GM19467 (cell line): ENCODE measurements around the gene HOXD11.

Experiments used
- ATAC-seq: cut with Tn5 transposase; IDR thresholded peaks from one replicate; pipeline ENCODE4 v1.9.1; 2021; ENCODE audit warnings: mild to moderate bottlenecking, moderate library complexity; ENCODE audit not compliant: unreplicated experiment

HOXD11 gene

GRCh38 chr2:176106581-176107539, at the start of gene HOXD11:
TSS of gene HOXD11 (plus strand) at chr2:176107280. CDS start at chr2:176107356, 76 bp downstream.
- ATAC-seq, result no peak

GRCh38 chr2:176063958-176064357, 43.1 kb upstream of the HOXD11 start:
- no peak for ATAC-seq

GRCh38 chr2:176066645-176067588, 40.2 kb upstream of the HOXD11 start:
- ATAC-seq, result no peak

GRCh38 chr2:176067589-176068418, 39.3 kb upstream of the HOXD11 start:
- ATAC-seq, result no peak

- ATAC-seq, result no peak
These were observed 38.7 kb upstream of the HOXD11 start for GRCh38 chr2:176068419-176068832.

GRCh38 chr2:176071330-176072291, 35.5 kb upstream of the HOXD11 start:
- no peak for ATAC-seq

GRCh38 chr2:176072292-176072669, 34.8 kb upstream of the HOXD11 start:
- no peak for ATAC-seq

- ATAC-seq, result no peak
These were observed 33.9 kb upstream of the HOXD11 start for GRCh38 chr2:176072951-176073904.

GRCh38 chr2:176074919-176075425, 32.1 kb upstream of the HOXD11 start:
- no peak for ATAC-seq

GRCh38 chr2:176075481-176075880, 31.6 kb upstream of the HOXD11 start:
- ATAC-seq, result no peak

GRCh38 chr2:176076063-176076462, 31.0 kb upstream of the HOXD11 start:
- ATAC-seq, result no peak

GRCh38 chr2:176076796-176077195, 30.3 kb upstream of the HOXD11 start:
- no peak for ATAC-seq

- no peak for ATAC-seq
These were observed 28.4 kb upstream of the HOXD11 start for GRCh38 chr2:176078541-176079284.

GRCh38 chr2:176079285-176079830, 27.7 kb upstream of the HOXD11 start:
- no peak for ATAC-seq

- ATAC-seq, result no peak
These were observed 27.1 kb upstream of the HOXD11 start for GRCh38 chr2:176079831-176080539.

GRCh38 chr2:176080540-176081375, 26.3 kb upstream of the HOXD11 start:
- no peak for ATAC-seq
